HG02840 (cell line): ENCODE results near the gene PRDM16.

Source experiments
- ATAC-seq: cut with Tn5 transposase; IDR thresholded peaks from one replicate; pipeline ENCODE4 v1.9.1; 2021; ENCODE audit warnings: mild to moderate bottlenecking, moderate library complexity, moderate number of reproducible peaks; ENCODE audit not compliant: unreplicated experiment, low FRiP score

The PRDM16 gene

GRCh38 chr1:3405491-3405890, 336.5 kb downstream of the PRDM16 start:
- no peak for ATAC-seq

- ATAC-seq = no peak
Measured at GRCh38 chr1:3405974-3406867, 337.2 kb downstream of the PRDM16 start.

DNA sequence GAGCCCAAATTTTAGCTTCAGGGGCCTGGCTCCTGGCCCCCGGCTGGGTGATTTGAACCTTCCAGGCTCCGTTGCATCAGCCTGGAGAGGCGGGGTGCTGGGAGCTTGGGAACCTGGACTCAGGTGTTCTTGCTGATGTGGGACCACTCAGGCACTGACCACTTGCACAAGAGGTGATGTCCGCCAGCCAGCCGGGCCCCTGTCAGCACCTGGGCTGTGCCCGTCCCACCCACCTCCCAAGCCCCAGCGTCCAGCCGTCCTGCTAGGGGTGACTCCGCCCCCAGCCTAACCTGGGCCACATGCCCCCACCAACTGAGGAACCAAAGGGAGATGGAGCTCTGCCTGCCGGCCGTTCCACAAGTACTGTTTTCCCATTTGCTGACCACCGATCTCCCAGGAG, 338.0 kb downstream of the PRDM16 start:
- ATAC-seq = no peak

- ATAC-seq = no peak
Measured at GRCh38 chr1:3408751-3409266, 339.8 kb downstream of the PRDM16 start.

- no peak for ATAC-seq
Measured at GRCh38 chr1:3409366-3410141, 340.6 kb downstream of the PRDM16 start.

DNA sequence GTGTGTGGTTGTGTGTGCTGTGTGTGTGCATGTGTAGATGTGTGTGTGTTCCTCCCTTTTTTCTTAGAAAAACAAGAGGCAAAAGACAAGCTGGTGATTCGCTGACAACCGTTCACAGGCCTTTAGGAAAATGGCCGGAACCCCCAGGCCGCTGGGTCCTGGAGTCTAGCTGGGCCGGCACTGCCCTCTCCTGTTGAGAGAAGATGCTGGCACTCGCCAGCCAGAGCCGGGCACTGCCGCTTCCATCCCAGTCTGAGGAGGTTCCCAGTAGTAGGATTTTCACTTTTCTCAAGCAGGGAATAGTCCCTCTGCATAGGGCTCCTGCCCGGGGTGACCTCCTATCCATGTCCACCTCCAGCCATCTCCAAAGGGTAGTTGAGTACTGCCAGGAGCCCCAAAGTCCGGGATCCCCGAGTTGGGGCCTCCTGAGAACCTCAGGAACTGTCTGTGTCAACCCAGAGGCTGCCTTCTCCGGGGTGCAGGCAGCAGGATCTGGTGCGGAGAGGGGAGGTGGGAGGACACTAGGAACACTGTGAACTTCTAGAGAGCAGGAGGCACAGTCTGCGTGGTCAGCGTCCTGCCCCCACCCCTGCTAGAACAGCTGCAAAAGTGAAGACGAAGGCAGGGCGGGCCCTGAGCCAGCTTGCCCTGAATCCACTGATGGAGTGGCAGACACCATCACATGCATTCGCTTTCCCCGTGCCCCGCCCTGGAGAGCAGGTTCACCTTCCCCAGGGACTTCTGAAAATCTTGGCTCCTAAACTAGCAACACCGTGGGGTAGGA, 341.3 kb downstream of the PRDM16 start:
- ATAC-seq = no peak

GRCh38 chr1:3411806-3412205, 342.8 kb downstream of the PRDM16 start:
- no peak for ATAC-seq

DNA sequence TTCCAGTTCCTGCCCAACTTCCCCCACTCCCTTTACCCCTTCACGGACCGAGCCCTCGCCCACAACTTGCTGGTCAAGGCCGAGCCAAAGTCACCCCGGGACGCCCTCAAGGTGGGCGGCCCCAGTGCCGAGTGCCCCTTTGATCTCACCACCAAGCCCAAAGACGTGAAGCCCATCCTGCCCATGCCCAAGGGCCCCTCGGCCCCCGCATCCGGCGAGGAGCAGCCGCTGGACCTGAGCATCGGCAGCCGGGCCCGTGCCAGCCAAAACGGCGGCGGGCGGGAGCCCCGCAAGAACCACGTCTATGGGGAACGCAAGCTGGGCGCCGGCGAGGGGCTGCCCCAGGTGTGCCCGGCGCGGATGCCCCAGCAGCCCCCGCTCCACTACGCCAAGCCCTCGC, 343.4 kb downstream of the PRDM16 start:
- ATAC-seq = no peak

GRCh38 chr1:3413975-3414710, 345.1 kb downstream of the PRDM16 start:
- ATAC-seq = no peak

- no peak for ATAC-seq
Measured at GRCh38 chr1:3415260-3416090, 346.5 kb downstream of the PRDM16 start.

DNA sequence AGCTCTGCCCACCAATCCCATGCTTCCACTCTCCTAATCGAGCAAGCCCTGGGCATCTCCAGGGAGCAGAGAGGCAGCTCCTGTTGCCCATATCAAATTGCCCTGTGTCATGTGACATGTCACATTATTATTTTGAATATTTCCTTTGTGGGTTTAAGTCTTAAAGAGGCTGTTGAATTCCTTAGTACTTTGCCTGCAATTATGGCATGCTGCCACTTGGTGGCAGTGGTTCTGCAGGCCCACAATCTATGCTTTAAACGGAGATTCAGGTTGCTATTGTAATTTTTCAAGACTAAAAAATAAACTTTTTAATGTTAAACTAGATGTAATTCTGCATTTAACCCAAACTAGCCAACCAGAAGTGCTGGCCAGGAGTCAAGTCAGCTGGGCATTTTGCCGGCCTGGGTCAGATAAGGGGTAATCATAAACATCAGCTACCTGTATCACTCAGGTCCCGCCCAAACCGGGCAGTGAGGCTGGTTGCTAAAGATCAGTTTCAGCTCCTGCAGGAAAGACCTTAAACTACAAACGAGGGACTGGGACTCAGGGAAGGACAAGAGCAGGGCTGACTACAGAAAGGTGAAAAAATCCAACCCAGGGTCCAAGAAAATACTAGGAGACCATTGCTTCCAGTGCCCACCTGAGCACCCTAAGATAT, 348.2 kb downstream of the PRDM16 start:
- ATAC-seq = no peak

DNA sequence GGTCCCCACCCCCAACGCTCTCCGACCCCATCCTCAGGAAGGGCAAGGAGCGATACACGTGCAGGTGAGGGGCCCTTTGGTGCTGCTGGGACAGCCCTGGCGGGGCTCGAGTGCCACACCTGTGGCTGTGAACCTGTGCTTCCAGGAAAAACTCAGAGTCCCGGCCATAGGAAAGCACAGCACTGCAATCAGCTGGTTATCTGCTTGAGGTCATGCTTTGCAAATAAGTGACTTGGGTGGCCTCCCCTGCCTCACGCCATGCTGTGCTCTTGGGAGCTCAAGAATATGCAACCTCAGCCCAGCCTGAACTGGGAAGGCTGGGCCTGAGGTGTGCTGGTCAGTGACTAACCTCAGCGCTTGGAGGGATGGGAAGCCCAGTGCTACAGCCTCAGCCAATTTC, 348.9 kb downstream of the PRDM16 start:
- ATAC-seq = no peak

DNA sequence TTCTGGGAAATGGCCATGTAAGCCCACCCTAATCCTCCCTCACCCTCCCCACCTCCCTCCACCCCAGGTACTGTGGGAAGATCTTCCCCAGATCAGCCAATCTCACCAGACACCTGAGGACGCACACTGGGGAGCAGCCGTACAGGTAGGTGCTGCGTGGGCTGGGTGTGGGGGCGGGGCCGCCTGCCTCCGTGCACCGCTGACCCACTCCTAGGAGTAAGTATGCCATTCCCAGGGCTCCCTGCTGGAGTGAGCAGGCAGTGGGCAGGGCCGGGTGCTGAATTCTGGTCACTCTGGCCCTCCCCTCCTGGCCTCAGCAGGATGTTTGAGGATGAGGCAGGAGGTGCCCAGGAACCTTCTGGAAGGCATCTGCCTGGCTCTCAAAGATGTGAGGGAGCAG, 349.6 kb downstream of the PRDM16 start:
- no peak for ATAC-seq

DNA sequence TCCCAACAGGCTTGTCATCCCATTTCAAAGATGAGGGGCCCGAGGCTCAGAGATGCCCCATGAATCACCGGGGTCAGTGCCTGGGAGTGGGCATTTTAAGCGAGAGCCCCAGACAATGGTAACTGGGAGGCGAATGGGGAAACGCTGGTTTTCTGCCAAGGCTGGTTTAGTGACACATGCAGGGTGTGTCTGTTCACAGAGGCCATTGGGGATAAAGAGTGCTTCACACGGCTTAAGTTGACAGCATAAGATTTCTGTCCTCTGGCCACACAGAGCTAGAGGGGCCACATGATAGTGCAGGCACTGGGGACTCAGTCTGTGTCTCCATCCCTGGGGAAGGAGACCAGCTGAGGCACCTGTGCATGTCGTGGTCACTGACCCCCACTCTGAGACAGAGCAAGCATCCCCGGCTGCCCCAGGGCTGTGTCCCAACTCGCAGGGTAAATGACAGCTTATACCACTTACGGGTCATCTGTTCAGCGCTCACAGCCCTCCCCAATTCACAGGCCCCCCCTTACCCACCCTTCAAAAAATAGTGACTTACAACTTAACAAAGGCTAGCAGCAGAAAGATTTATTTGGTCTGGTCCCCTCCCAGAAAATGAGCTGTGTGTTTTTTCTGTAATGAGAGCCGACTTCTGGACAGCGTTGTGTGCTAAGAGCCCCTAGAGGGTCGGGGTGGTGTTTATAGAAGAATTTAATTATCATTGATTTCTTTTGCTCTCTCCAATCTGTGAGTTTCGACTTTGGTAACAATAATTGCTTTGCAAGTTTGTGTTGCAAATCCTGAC, 350.6 kb downstream of the PRDM16 start:
- no peak for ATAC-seq

DNA sequence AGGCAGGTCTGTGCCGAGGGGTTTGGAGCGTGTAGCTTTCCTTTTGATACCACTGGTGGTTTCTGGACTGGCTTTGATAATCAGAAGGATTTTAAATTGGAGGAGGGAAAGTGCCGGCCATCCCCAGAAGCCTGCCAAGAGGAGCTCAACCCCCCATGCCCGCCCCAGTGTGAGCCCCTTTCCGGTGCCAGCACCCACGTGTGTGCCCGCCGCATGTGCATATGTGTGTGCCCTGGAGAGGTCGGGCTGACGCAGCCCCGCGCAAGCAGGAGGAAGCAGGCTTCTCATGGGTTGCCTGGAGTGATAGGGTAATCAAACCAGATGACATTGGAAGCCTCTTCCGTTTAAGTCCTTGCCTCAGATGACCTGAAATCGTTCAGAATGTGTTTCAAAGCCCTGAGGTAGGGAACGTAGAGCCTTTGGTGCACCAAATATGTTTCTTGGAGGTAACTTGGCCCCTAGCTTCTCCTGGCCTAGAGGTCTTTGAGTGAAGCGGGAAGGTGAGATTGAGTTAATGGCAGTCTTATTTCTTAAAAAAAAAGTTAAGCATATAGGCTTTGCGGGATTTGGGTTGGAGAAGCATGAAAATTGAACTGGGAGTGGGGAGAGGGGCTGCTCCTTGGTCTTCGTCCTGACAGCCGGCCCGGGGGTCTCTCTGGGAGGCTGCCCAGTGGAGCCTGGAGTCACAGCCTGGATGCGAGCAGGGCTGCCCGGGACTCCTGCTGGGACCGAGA, 351.4 kb downstream of the PRDM16 start:
- ATAC-seq = no peak

DNA sequence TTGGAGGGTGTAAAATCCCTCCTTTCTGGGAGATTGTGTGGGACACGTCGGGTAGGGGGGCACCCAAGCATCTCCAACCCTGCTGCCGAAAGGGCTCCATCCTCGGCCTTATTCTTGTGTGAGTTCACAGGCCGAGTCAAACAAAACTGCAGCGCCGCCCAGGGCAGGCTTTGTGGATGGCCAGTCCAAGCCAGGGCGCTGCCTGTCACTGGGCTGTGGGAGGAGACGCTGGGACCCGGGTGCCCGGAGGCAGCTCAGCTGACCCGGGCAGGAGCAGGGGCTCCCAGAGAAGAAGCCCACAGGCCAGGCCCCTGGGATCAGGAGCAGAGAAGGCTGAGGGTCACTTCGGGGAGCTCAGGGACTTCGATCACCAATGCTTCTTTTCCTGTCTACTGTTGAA, 353.6 kb downstream of the PRDM16 start:
- ATAC-seq = no peak

- no peak for ATAC-seq
Measured at GRCh38 chr1:3423245-3423829, 354.3 kb downstream of the PRDM16 start.
